ENCODE measurements around the gene SLC25A47.

- no peak for TF ChIP-seq CTCF (IDR thresholded peaks at IDR 0.05)
- TF ChIP-seq NFE2L1 (CRISPR knock-in tag; IDR thresholded peaks at IDR 0.05): no peak
Observed at GRCh38 chr14:100350276-100350926, 27.3 kb downstream of the SLC25A47 start.
